Measurements from ENCODE around the gene MED12L. TPM values are rescaled to one million over a fixed set of nuclear protein-coding genes. Genes with fewer than 3 reads are reported as not detected.

Gene MED12L
- total RNA-seq, 3 donors from 2014 or later = 0.48 to 1.6 (median 1.6) TPM

GRCh38 chr3:151155409-151156128, 70.1 kb downstream of the MED12L start:
- intact Hi-C loops (cut with DNase I; ENCODE audit: low total_unique reads) = no loop called here
- no peaks in the 10 kb centered on the region for H3K9me3 ChIP-seq
- DNase-seq (ENCODE audit: low spot score in 2 of 2) = no peak
- H3K36me3 ChIP-seq = no peaks in the 10 kb centered on the region
- H3K27me3 ChIP-seq = no peaks in the 10 kb centered on the region
- H3K27ac ChIP-seq = no peak overlapping the region
- no peaks in the 10 kb centered on the region for H3K4me1 ChIP-seq
- TF ChIP-seq, protein P1, sequence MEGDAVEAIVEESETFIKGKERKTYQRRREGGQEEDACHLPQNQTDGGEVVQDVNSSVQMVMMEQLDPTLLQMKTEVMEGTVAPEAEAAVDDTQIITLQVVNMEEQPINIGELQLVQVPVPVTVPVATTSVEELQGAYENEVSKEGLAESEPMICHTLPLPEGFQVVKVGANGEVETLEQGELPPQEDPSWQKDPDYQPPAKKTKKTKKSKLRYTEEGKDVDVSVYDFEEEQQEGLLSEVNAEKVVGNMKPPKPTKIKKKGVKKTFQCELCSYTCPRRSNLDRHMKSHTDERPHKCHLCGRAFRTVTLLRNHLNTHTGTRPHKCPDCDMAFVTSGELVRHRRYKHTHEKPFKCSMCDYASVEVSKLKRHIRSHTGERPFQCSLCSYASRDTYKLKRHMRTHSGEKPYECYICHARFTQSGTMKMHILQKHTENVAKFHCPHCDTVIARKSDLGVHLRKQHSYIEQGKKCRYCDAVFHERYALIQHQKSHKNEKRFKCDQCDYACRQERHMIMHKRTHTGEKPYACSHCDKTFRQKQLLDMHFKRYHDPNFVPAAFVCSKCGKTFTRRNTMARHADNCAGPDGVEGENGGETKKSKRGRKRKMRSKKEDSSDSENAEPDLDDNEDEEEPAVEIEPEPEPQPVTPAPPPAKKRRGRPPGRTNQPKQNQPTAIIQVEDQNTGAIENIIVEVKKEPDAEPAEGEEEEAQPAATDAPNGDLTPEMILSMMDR (IDR thresholded peaks at IDR 0.05) = no peak
- no peak for TF ChIP-seq POLR2AphosphoS5 (IDR thresholded peaks at IDR 0.05)
- no peak for TF ChIP-seq POLR2A (IDR thresholded peaks at IDR 0.05)
- H3K4me3 ChIP-seq = no peak overlapping the region

DNA sequence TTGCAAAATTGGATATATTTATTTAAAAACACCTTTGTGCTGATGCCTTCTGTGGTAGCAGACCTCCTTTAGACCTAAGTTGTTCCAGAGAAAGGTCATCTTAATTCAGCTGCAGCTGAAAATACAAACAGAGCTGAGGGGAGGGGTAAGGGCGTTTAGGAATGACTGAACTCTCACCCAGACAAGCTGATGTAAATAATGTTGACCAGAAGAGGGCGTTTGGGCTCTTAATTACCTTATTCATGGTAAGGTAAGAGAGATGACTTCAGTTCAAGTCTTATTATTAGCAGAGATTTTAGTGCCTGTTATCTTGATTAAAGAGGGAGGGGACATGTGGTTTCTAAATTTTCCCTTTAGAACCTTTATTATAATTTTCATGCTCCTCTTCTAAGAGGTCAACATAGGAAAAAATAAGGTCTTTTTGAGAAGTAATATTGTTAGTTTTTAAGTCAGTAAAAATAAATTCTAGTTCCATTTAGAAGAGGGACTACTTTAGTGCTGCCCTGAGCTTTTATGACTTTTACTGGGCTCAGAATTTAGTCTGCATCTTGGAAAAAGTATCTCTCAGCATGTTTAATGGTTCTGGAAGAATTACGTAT, 71.3 kb downstream of the MED12L start:
- TF ChIP-seq, protein P1 (IDR thresholded peaks at IDR 0.05) = peak in 2 of 3 donors; percentile 14 to 23
- TF ChIP-seq POLR2AphosphoS5 (IDR thresholded peaks at IDR 0.05) = no peak
- Histone ChIP-seq H3K27me3 (no peaks in the 10 kb centered on the region), H3K4me3 (no peak overlapping the region), H3K4me1 (no peaks in the 10 kb centered on the region), H3K9me3 (no peaks in the 10 kb centered on the region), H3K27ac (no peak overlapping the region), H3K36me3 (no peaks in the 10 kb centered on the region)
- no peak for DNase-seq (ENCODE audit: low spot score in 2 of 2)
- intact Hi-C loops (cut with DNase I; ENCODE audit: low total_unique reads) = no loop called here

- H3K4me3 ChIP-seq = no peak overlapping the region
- H3K36me3 ChIP-seq = no peaks in the 10 kb centered on the region
- no peaks in the 10 kb centered on the region for H3K27me3 ChIP-seq
- no peaks in the 10 kb centered on the region for H3K4me1 ChIP-seq
- no peak overlapping the region for H3K27ac ChIP-seq
- no peaks in the 10 kb centered on the region for H3K9me3 ChIP-seq
- TF ChIP-seq POLR2AphosphoS5 (IDR thresholded peaks at IDR 0.05) (no peak), POLR2A (IDR thresholded peaks at IDR 0.05) (no peak)
- DNase-seq (ENCODE audit: low spot score in 2 of 2) = no peak
- intact Hi-C loops (cut with DNase I; ENCODE audit: low total_unique reads) = no loop called here
These were observed 74.3 kb downstream of the MED12L start for GRCh38 chr3:151159806-151160205.

DNA sequence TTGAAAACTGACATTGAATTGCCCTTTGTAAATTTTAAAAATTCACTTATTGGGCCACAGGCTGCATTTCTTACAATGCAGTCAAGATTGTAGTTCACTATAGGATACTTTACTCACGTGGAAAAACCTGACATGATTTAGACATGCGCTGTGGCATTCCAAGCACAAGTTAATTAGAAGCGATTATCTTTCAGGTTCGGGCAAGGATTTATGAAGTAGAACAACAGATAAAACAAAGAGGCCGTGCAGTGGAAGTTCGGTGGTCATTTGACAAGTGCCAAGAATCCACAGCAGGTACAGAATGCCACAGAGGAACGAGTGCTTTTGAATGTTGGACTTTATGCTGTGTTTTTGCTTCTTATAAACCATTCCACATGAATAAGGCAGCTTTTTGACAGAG, 79.8 kb downstream of the MED12L start:
- Histone ChIP-seq H3K27me3 (no peaks in the 10 kb centered on the region), H3K4me3 (no peak overlapping the region), H3K9me3 (no peaks in the 10 kb centered on the region), H3K4me1 (no peaks in the 10 kb centered on the region), H3K27ac (no peak overlapping the region), H3K36me3 (no peaks in the 10 kb centered on the region)
- DNase-seq (ENCODE audit: low spot score in 2 of 2) = no peak
- intact Hi-C loops (cut with DNase I; ENCODE audit: low total_unique reads) = no loop called here
- TF ChIP-seq POLR2A (IDR thresholded peaks at IDR 0.05) (no peak), POLR2AphosphoS5 (IDR thresholded peaks at IDR 0.05) (no peak)
- TF ChIP-seq, protein P1 (IDR thresholded peaks at IDR 0.05) = no peak

DNA sequence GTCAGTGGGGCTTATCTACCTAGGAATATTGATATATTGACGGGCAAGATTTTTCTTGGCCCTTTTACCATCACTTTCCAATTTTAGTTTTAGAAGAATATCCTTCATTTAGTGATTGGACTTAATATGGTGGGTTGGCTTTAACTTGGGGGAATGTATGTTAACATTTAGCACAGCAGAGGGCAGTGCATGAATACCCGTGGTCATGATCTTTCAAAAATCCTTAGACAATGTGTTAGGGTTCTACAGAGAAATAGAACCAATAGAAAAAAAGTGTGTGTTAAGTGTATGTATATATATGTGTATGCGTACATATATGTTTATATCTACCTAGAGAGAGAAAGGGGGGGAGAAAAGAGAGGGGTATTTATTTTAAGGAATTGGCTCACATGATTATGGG, 80.7 kb downstream of the MED12L start:
- Histone ChIP-seq H3K9me3 (no peaks in the 10 kb centered on the region), H3K27me3 (no peaks in the 10 kb centered on the region), H3K4me3 (no peak overlapping the region), H3K4me1 (no peaks in the 10 kb centered on the region), H3K27ac (no peak overlapping the region), H3K36me3 (no peaks in the 10 kb centered on the region)
- intact Hi-C loops (cut with DNase I; ENCODE audit: low total_unique reads) = no loop called here
- TF ChIP-seq POLR2AphosphoS5 (IDR thresholded peaks at IDR 0.05) (no peak), POLR2A (IDR thresholded peaks at IDR 0.05) (no peak)
- TF ChIP-seq, protein P1 (IDR thresholded peaks at IDR 0.05) = no peak
- DNase-seq (ENCODE audit: low spot score in 2 of 2) = no peak

Measured in breast epithelium (tissue), 4 donors.